G401 (cell line): ENCODE data around the gene SPACA5. TPM values are rescaled to one million over a fixed set of nuclear protein-coding genes. Genes with fewer than 3 reads are reported as not detected.

Experiments
- total RNA-seq: library from RNA; depleted of rRNA; stranded (reverse); fragments of >200 nt; shearing (Covaris generic); gene quantifications from 2 replicates; pipeline ENCODE4 v1.2.3, GENCODE V29; 2014; rRNA removed

Gene SPACA5
- total RNA-seq, 1 experiment from 2014 or later: not detected

Other genes with a start within 250 kb of the SPACA5 start
- gene ZNF81, start 170.1 kb upstream of the SPACA5 start, total RNA-seq: 0.49 and 1.4 TPM in 2 replicates
- 5.0 and 7.9 TPM in 2 replicates for gene ZNF182, start 3.0 kb upstream of the SPACA5 start, total RNA-seq
- gene ZNF630, start 64.7 kb downstream of the SPACA5 start, total RNA-seq: 0.12 TPM in 1 of 2 replicates, not detected in the other
- not detected in 2 replicates for gene SPACA5B, start 123.6 kb downstream of the SPACA5 start, total RNA-seq
- gene SSX5, start 189.8 kb downstream of the SPACA5 start, total RNA-seq: not detected in 2 replicates
- gene SSX1, start 248.4 kb downstream of the SPACA5 start, total RNA-seq: not detected in 2 replicates